ENCODE measurements around the gene SEMA3E. TPM values are rescaled to one million over a fixed set of nuclear protein-coding genes. Genes with fewer than 3 reads are reported as not detected.
A peak's percentile ranks its signal among the peaks of the same experiment; 100 is the strongest.

SEMA3E gene
- total RNA-seq, result 1 to 10 TPM in 3 of 4 donors, under 1 TPM in 1; 0.65 to 4.0 (median 2.1) TPM

GRCh38 chr7:83648464-83649241 is at the start of gene SEMA3E:
Gene SEMA3E, minus strand, starts transcription at chr7:83649139.
- H3K4me3 ChIP-seq (ENCODE audit: low read depth, poor library complexity, severe bottlenecking), result peak within 1 kb of the TSS; percentile 4
- intact Hi-C loops (cut with DNase I; ENCODE audit: low total_unique reads), result no loop called here
- TF ChIP-seq CTCF (IDR thresholded peaks at IDR 0.05) (no peak), POLR2A (IDR thresholded peaks at IDR 0.05) (no peak)
- 1 to 2% methylated on average over 25 of the region's 25 CpGs for WGBS, 2 donors
- peak in 1 of 2 donors; percentile 38 for DNase-seq (ENCODE audit: low spot score in 2 of 2)

GRCh38 chr7:83697804-83698530 is 49.0 kb upstream of the SEMA3E start:
- intact Hi-C loops (cut with DNase I; ENCODE audit: low total_unique reads), result no loop called here
- H3K4me3 ChIP-seq (ENCODE audit: low read depth, poor library complexity, severe bottlenecking), result no peak overlapping the region
- TF ChIP-seq CTCF (IDR thresholded peaks at IDR 0.05), result no peak
- TF ChIP-seq POLR2A (IDR thresholded peaks at IDR 0.05), result no peak
- no peak for DNase-seq (ENCODE audit: low spot score in 2 of 2)
- 40 to 48% methylated on average over 5 of the region's 5 CpGs for WGBS, 2 donors

- H3K4me3 ChIP-seq (ENCODE audit: low read depth, poor library complexity, severe bottlenecking), result no peak overlapping the region
- intact Hi-C loops (cut with DNase I; ENCODE audit: low total_unique reads), result no loop called here
- DNase-seq (ENCODE audit: low spot score in 2 of 2), result no peak
- WGBS, 2 donors, result 90 to 96% methylated on average over 2 of the region's 2 CpGs
- no peak for TF ChIP-seq POLR2A (IDR thresholded peaks at IDR 0.05)
- TF ChIP-seq CTCF (IDR thresholded peaks at IDR 0.05), result no peak
Measured at GRCh38 chr7:83696101-83696500, 47.2 kb upstream of the SEMA3E start.

- WGBS, 2 donors, result 70 to 73% methylated on average over 3 of the region's 3 CpGs
- intact Hi-C loops (cut with DNase I; ENCODE audit: low total_unique reads), result no loop called here
- no peak for DNase-seq (ENCODE audit: low spot score in 2 of 2)
- H3K4me3 ChIP-seq (ENCODE audit: low read depth, poor library complexity, severe bottlenecking), result no peak overlapping the region
- TF ChIP-seq CTCF (IDR thresholded peaks at IDR 0.05) (no peak), POLR2A (IDR thresholded peaks at IDR 0.05) (no peak)
Measured at GRCh38 chr7:83695128-83695960, 46.4 kb upstream of the SEMA3E start.

GRCh38 chr7:83693256-83693655 is 44.3 kb upstream of the SEMA3E start:
- no peak overlapping the region for H3K4me3 ChIP-seq (ENCODE audit: low read depth, poor library complexity, severe bottlenecking)
- WGBS, 2 donors, result 79 to 83% methylated on average over 1 of the region's 1 CpG
- no peak for DNase-seq (ENCODE audit: low spot score in 2 of 2)
- intact Hi-C loops (cut with DNase I; ENCODE audit: low total_unique reads), result no loop called here
- TF ChIP-seq POLR2A (IDR thresholded peaks at IDR 0.05) (no peak), CTCF (IDR thresholded peaks at IDR 0.05) (no peak)
